HG02642 (cell line): ENCODE data around the gene AIRE.
"Not testable (repeated sequence)": the region's sequence is repeated elsewhere in the genome, so short reads cannot be mapped to it uniquely, and the experiment has no call there.

Experiments used
- ATAC-seq: cut with Tn5 transposase; IDR thresholded peaks from one replicate; pipeline ENCODE4 v1.9.1; 2021; ENCODE audit warnings: mild to moderate bottlenecking; ENCODE audit not compliant: unreplicated experiment, poor library complexity

The AIRE gene

DNA sequence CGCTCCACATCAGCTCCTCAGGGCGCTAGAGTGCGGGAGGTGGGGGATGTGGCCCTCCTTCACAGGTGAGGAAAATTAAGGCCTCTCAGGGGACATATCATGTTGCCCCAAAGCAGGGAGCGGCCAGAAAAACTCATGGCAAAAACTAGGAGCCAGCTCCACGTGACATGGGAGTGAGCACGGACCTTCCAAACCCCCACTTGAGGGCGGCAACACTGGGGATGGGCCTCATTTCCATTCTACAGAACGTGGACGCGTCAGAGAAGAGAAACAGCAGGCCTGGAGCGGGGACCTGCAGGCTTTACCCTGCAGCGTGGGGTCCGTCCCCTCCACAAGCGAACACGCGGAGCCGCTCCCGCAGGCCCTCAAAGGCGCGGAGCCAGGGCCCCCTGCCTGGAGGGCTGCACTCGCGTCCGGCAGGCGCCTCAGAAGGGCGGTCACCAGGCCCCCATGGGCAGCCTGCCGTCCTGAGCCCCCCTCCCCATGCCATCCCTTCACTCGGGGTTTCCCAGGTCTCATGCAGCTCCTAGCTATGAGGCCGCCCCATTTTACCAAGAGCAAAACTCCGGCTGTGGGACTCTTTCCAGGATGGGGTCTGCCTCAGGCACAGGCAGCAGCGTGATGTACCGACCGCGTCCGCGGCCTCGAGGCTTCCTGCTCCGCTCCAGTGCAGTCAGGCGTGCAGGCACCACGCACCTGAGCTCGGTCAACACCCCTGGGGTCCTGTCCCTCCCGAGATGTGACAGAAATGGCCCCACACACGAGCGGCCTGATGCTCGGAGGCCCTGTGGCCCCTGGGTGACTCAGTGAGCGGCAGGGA, 48.0 kb downstream of the AIRE start:
- ATAC-seq = no peak

- ATAC-seq = no peak
Observed at GRCh38 chr21:44334329-44335030, 48.8 kb downstream of the AIRE start.

GRCh38 chr21:44335266-44336059, 49.8 kb downstream of the AIRE start:
- ATAC-seq = no peak

DNA sequence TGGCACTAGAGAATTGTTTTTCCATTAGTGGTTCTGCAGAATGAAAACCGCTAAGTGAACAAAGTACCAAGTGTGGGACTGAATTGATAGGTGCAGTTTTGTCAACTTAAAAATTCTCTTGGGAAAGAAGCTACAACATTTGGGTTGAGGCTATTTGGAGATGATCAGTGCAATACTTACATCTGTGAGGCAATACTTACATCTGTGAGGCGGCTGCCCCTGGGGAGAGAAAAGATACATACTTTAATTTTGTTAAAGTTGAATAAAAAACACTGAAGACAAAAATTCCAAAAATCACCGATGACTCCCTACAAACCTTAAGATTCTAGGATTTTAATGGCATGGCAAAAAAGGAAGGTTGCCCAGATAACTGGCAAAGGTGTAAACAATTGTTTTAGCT, 51.8 kb downstream of the AIRE start:
- no peak for ATAC-seq

DNA sequence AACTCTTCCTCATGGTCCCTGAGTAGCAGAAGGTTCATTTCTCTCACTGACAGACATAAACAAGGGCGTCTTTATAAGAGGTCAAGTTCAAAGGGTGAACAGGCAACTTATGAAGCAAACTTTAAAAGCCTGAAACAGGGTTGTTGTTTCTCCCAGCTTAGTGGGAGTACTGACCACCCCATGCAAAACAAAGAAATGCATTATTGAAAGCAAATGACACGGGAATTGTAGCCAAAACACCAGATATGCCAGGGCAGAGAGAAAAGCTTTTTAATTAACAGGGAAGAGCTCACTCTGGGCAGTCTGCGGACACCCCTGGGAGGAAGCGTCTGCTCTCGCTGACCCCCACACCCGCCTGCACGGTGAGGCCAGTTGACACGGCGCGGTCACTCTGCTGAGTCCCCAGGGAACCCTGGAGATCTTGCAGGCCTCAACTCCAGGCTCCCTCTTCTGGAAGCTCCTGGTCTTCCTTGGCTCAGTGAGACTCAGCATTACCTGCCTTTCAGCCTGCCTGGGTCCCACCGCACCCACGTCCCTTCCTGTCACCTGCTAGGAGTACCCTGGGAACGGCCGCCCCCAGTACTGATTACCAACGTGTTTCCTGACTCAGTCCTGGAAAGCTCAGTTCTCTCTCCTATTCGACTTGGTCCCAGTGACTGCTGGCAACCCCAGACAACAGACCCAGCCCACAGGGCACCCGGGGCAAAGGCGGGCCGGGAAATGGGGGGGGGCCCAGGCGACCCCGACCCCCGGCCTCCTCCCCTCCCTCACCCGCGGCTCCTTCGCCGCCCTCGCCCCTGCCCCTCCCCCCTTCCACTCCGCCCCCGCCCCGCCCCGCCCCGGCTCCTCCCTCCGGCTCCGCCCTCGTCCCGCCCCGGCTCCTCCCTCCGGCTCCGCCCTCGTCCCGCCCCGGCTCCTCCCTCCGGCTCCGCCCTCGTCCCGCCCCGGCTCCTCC, 52.5 kb downstream of the AIRE start:
- no peak for ATAC-seq

DNA sequence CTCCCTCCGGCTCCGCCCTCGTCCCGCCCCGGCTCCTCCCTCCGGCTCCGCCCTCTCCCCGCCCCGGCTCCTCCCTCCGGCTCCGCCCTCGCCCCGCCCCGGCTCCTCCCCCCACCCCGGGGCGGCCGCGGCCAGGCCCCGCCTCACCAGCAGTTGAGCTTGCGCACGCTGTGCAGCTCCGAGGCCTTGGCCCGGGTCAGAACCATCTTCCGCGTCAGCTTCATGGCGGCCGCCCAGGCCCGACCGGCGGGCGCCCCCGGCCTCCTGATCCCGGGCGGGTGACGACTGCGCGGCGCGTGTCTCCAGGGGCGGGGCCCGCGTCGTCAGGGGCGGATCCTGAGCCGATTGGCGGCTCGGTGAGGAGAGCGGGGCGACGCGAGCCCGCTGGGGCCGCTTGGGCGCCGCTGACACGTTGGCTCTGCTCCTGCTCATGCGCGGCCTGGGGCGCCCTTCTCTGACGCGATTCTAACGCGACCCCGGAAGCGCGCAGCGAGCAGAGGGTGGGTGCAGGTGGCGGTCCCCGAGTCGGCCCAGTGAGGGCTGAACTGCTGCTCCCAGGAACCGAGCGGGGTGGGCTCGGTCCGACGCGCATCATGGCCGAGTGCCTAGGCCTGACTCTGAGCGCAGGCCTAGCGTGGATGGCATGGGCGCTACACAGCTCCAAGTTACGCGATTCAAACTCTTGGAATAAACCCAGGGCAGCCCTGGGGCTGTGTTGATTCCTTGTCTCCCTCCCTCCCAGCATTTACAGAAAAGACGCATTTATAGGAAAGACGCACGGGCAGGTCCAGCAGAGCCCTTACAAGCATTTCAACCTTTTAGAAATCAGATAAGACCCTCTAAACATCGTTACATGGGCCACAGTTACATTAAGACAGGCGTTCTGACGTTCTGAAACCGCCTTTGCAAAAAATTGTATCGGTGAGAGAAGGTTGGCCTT, 53.6 kb downstream of the AIRE start, which contains the start of gene CFAP410:
TSS of gene CFAP410 (minus strand) at position 420 of the 940 bp plus-strand sequence. CDS start at position 224, 196 bp downstream.
- peak; percentile 89 for ATAC-seq

GRCh38 chr21:44341726-44342458, 56.2 kb downstream of the AIRE start:
- ATAC-seq = not testable (repeated sequence)

- ATAC-seq = not testable (repeated sequence)
Observed at GRCh38 chr21:44342981-44343380, 57.3 kb downstream of the AIRE start.

GRCh38 chr21:44344541-44345183, 59.0 kb downstream of the AIRE start:
- ATAC-seq = no peak

DNA sequence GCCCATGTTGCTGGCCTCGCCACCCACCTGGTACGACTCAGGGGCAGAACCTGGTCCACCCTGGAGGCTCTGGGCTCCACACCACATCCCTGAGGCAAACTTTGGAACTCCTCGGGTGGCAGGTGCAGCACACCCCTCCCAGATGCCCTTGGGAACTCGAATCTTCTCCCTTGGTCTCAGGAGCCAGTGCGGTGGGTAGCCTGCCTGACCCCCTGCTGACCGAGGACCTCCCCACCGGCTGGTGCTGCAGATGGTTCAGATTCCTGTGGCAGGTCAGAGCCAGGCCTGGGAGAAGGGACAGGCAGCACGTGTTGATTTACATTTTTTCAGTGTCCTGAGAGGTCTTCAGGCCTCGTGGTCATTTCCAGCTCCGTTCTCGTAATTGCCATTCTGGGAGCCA, 59.8 kb downstream of the AIRE start:
- ATAC-seq = no peak

- ATAC-seq = no peak
Observed at GRCh38 chr21:44347911-44348451, 62.3 kb downstream of the AIRE start.
